Liver (tissue), 9 donors: ENCODE data around the gene RAE1. TPM values are rescaled to one million over a fixed set of nuclear protein-coding genes. Genes with fewer than 3 reads are reported as not detected.

Experiments used
- DNase-seq: peaks from one replicate; pipeline ENCODE4 v3.0.0-alpha.2; 2017; ENCODE audit warnings: low spot score
- H3K27ac ChIP-seq, 2 donors: one replicate each; pipeline ENCODE4 v1.7.0; 2013; ENCODE audit warnings: inconsistent platforms in 2 of 2, low read length in 2 of 2, control low read depth in 1 of 2, low read depth in 1 of 2, mild to moderate bottlenecking in 1 of 2
- H3K27me3 ChIP-seq, 4 donors: one replicate each; pipeline versions ENCODE4 v1.6.1 to v1.7.0; 2013; ENCODE audit warnings: low read length in 3 of 4, inconsistent platforms in 1 of 4, mild to moderate bottlenecking in 1 of 4, moderate library complexity in 1 of 4; ENCODE audit not compliant: control insufficient read depth in 4 of 4, insufficient read depth in 4 of 4
- H3K36me3 ChIP-seq, 4 donors: one replicate each; pipeline versions ENCODE4 v1.6.1 to v1.7.0; 2013; ENCODE audit warnings: low read length in 3 of 4, mild to moderate bottlenecking in 3 of 4, low read depth in 1 of 4, moderate library complexity in 1 of 4; ENCODE audit not compliant: control insufficient read depth in 4 of 4, insufficient read depth in 3 of 4
- H3K4me1 ChIP-seq, 4 donors: one replicate each; pipeline versions ENCODE4 v1.6.1 to v1.7.0; 2013; ENCODE audit warnings: low read length in 3 of 4, mild to moderate bottlenecking in 3 of 4, moderate library complexity in 1 of 4; ENCODE audit not compliant: control insufficient read depth in 4 of 4, insufficient read depth in 4 of 4
- H3K4me3 ChIP-seq, 3 donors: one replicate each; pipeline versions ENCODE4 v1.6.1 to v1.7.0; 2013; ENCODE audit warnings: low read length in 3 of 3, control low read depth in 1 of 3, low read depth in 1 of 3, mild to moderate bottlenecking in 1 of 3
- H3K9ac ChIP-seq, 2 donors: one replicate each; pipeline ENCODE4 v1.7.0; 2013; ENCODE audit warnings: low read length in 2 of 2, mild to moderate bottlenecking in 2 of 2, moderate library complexity in 2 of 2, control low read depth in 1 of 2, low read depth in 1 of 2
- H3K9me3 ChIP-seq, 4 donors: one replicate each; pipeline versions ENCODE4 v1.6.1 to v1.7.0; 2013; ENCODE audit warnings: low read length in 3 of 4; ENCODE audit not compliant: control insufficient read depth in 4 of 4
- EGR1 ChIP-seq, 2 donors: IDR thresholded peaks; 2 replicates each; pipeline ENCODE4 v1.6.1; 2016 to 2018; ENCODE audit warnings: antibody characterized with exemption in 2 of 2, low read depth in 2 of 2
- FOXA1 ChIP-seq: IDR thresholded peaks from 2 replicates; pipeline ENCODE4 v1.6.1; 2016; ENCODE audit warnings: antibody characterized with exemption
- FOXA2 ChIP-seq: IDR thresholded peaks from 2 replicates; pipeline ENCODE4 v1.6.1; 2016; ENCODE audit warnings: antibody characterized with exemption
- GABPA ChIP-seq, 2 donors: IDR thresholded peaks in 1 of 2; conservative IDR thresholded peaks in 1 of 2; 2 replicates each; pipeline ENCODE4 v1.6.1; 2016; ENCODE audit warnings: antibody characterized with exemption in 2 of 2, mild to moderate bottlenecking in 1 of 2, moderate library complexity in 1 of 2
- HNF4G ChIP-seq: IDR thresholded peaks from 2 replicates; pipeline ENCODE4 v1.6.1; 2016; ENCODE audit warnings: antibody characterized with exemption
- JUND ChIP-seq, 2 donors: IDR thresholded peaks; 2 replicates each; pipeline ENCODE4 v1.6.1; 2016; ENCODE audit warnings: antibody characterized with exemption in 2 of 2
- NR2F2 ChIP-seq: IDR thresholded peaks from 2 replicates; pipeline ENCODE4 v1.6.1; 2016; ENCODE audit warnings: antibody characterized with exemption
- RXRA ChIP-seq, 2 donors: IDR thresholded peaks; 2 replicates each; pipeline ENCODE4 v1.6.1; 2017 to 2018; ENCODE audit warnings: antibody characterized with exemption in 2 of 2, mild to moderate bottlenecking in 1 of 2
- SP1 ChIP-seq: IDR thresholded peaks from 2 replicates; pipeline ENCODE4 v1.6.1; 2018; ENCODE audit warnings: antibody characterized with exemption, mild to moderate bottlenecking
- TAF1 ChIP-seq: conservative IDR thresholded peaks from 2 replicates; pipeline ENCODE4 v1.6.1; 2016; ENCODE audit warnings: antibody characterized with exemption, mild to moderate bottlenecking
- YY1 ChIP-seq: IDR thresholded peaks from 2 replicates; pipeline ENCODE4 v1.6.1; 2016; ENCODE audit warnings: antibody characterized with exemption, mild to moderate bottlenecking
- ZBTB33 ChIP-seq: IDR thresholded peaks from 2 replicates; pipeline ENCODE4 v1.6.1; 2016; ENCODE audit warnings: antibody characterized with exemption
- WGBS: extraction: QIAGEN DNeasy Blood & Tissue Kit; methylation state at CpG from one replicate; pipeline ENCODE4 v1.1.7; 2013; 5-methylcytosine and 5-hydroxymethylcytosine counted together
- polyA plus RNA-seq, 2 donors: library from polyadenylated mRNA; stranded (reverse) in 1 of 2; unstranded in 1 of 2; fragments of 200-250 nt in 1 of 2; fragments of >200 nt in 1 of 2; fragmentation: Nextera tagmentation in 1 of 2; extraction: Ambion mirVana in 1 of 2; gene quantifications; one replicate each; pipeline versions ENCODE4 v1.2.1 to v1.2.3, GENCODE V29; 2013 to 2015
- total RNA-seq, 2 donors: library from RNA; depleted of rRNA; stranded (reverse); fragments of >200 nt; gene quantifications; one replicate each; pipeline ENCODE4 v1.2.3, GENCODE V29; 2014
- TF ChIP-seq, protein P1 (sequence below): IDR thresholded peaks from 2 replicates; pipeline ENCODE4 v1.6.1; 2016; ENCODE audit warnings: antibody characterized with exemption
- TF ChIP-seq, protein P2 (sequence below): fragments of 150-350 bp; IDR thresholded peaks from 2 replicates; pipeline ENCODE4 v1.5.1; 2017; ENCODE audit warnings: improper control_type of control experiment, low read depth, low read length; ENCODE audit not compliant: missing input control
- TF ChIP-seq, protein P3 (sequence below): IDR thresholded peaks from 2 replicates; pipeline ENCODE4 v1.6.1; 2016; ENCODE audit warnings: antibody characterized with exemption, mild to moderate bottlenecking
- donor health status: healthy.
- donor health status: healthy.
- donor health status: healthy.
- donor health status: healthy.
- donor health status: healthy.

RAE1 gene
- total and polyA plus RNA-seq, 4 donors = 10.0 to 15.5 (median 13.5) TPM

DNA sequence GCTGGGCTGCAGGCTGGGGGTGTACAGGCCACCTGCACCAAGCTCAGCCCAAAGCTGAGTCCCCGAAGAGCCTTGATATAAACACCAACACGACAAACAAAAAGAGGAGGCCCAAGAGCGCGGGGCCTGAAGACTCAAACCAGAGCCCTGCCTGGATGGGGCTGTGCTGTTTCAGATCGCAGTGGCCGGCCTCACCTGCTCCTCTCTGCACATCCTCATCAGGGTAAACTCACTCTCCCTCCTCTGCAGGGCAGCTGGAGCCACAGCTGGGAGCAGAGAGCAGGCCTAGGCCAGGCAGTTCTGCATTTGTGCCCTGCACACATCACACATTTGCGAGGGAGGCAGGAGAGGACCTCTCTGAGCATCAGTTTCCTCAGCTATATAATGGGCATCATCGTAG is 36.4 kb downstream of the RAE1 start:
- TF ChIP-seq, protein P1, sequence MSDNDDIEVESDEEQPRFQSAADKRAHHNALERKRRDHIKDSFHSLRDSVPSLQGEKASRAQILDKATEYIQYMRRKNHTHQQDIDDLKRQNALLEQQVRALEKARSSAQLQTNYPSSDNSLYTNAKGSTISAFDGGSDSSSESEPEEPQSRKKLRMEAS = no peak
- TF ChIP-seq GABPA (IDR thresholded peaks at IDR 0.05 in 1 of 2, conservative IDR thresholded peaks at IDR 0.05 in 1 of 2) (no peak), TAF1 (no peak)
- TF ChIP-seq, protein P2, sequence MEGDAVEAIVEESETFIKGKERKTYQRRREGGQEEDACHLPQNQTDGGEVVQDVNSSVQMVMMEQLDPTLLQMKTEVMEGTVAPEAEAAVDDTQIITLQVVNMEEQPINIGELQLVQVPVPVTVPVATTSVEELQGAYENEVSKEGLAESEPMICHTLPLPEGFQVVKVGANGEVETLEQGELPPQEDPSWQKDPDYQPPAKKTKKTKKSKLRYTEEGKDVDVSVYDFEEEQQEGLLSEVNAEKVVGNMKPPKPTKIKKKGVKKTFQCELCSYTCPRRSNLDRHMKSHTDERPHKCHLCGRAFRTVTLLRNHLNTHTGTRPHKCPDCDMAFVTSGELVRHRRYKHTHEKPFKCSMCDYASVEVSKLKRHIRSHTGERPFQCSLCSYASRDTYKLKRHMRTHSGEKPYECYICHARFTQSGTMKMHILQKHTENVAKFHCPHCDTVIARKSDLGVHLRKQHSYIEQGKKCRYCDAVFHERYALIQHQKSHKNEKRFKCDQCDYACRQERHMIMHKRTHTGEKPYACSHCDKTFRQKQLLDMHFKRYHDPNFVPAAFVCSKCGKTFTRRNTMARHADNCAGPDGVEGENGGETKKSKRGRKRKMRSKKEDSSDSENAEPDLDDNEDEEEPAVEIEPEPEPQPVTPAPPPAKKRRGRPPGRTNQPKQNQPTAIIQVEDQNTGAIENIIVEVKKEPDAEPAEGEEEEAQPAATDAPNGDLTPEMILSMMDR = no peak
- no peak for DNase-seq
- H3K9me3 ChIP-seq = no peaks in the 10 kb centered on the region
- H3K4me3 ChIP-seq = no peak overlapping the region
- no peak overlapping the region for H3K9ac ChIP-seq
- no peaks in the 10 kb centered on the region for H3K36me3 ChIP-seq
- peaks cover 5 to 21% (median 14%) of the 10 kb centered on the region in 4 donors for H3K4me1 ChIP-seq
- WGBS = 95% methylated on average over 8 of the region's 8 CpGs
- H3K27me3 ChIP-seq = no peaks in the 10 kb centered on the region
- H3K27ac ChIP-seq = no peak overlapping the region

DNA sequence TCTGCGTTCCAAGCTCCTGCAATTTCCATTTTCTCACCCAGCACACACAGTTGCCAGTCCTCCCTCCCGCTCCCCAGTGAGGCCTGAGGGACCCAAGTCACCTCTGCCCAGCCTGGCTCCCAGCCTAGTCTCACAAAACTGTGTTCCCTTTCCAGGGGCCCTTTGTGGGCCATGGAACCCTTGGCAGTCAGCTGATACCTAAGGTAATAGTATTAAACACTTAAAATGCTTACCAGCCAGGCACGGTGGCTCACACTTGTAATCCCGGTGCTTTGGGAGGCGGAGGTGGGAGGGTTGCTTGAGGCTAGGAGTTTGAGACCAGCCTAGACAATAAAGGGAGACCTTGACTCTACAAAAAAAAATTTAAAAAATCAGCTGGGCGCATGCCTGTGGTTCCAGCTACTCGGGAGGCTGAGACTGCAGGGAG is 36.9 kb downstream of the RAE1 start:
- no peaks in the 10 kb centered on the region for H3K27me3 ChIP-seq
- H3K27ac ChIP-seq = no peak overlapping the region
- no peak for DNase-seq
- TF ChIP-seq SP1 (no peak), NR2F2 (no peak), FOXA2 (no peak), YY1 (no peak)
- TF ChIP-seq, protein P1 = no peak
- WGBS = 79% methylated on average over 7 of the region's 7 CpGs
- peaks cover 5 to 23% (median 16%) of the 10 kb centered on the region in 4 donors for H3K4me1 ChIP-seq
- H3K4me3 ChIP-seq = no peak overlapping the region
- no peaks in the 10 kb centered on the region for H3K9me3 ChIP-seq
- H3K36me3 ChIP-seq = no peaks in the 10 kb centered on the region
- H3K9ac ChIP-seq = no peak overlapping the region

- DNase-seq = peak; percentile 83
- H3K27ac ChIP-seq = peak overlapping the region in 1 of 2 donors; percentile 48
- H3K36me3 ChIP-seq = peaks cover 0 to 5% (median 1%) of the 10 kb centered on the region in 4 donors
- 6% methylated on average over 57 of the region's 57 CpGs for WGBS
- peaks cover 5 to 23% (median 16%) of the 10 kb centered on the region in 4 donors for H3K4me1 ChIP-seq
- no peaks in the 10 kb centered on the region for H3K27me3 ChIP-seq
- H3K9ac ChIP-seq = no peak overlapping the region
- no peaks in the 10 kb centered on the region for H3K9me3 ChIP-seq
- H3K4me3 ChIP-seq = peak overlapping the region in 1 of 3 donors; percentile 44
- no peak for TF ChIP-seq JUND (IDR thresholded peaks at IDR 0.05)
- no peak for TF ChIP-seq HNF4G
- TF ChIP-seq ZBTB33 = no peak
- TF ChIP-seq, protein P2 = peak; percentile 11
- no peak for TF ChIP-seq SP1
- TF ChIP-seq EGR1 (IDR thresholded peaks at IDR 0.05; ENCODE audit: low read depth in 2 of 2) = no peak
- TF ChIP-seq YY1 = no peak
- TF ChIP-seq RXRA (IDR thresholded peaks at IDR 0.05) = no peak
- no peak for TF ChIP-seq FOXA2
- TF ChIP-seq TAF1 = no peak
- TF ChIP-seq NR2F2 = peak; percentile 13
- no peak for TF ChIP-seq GABPA (IDR thresholded peaks at IDR 0.05 in 1 of 2, conservative IDR thresholded peaks at IDR 0.05 in 1 of 2)
- TF ChIP-seq, protein P3, sequence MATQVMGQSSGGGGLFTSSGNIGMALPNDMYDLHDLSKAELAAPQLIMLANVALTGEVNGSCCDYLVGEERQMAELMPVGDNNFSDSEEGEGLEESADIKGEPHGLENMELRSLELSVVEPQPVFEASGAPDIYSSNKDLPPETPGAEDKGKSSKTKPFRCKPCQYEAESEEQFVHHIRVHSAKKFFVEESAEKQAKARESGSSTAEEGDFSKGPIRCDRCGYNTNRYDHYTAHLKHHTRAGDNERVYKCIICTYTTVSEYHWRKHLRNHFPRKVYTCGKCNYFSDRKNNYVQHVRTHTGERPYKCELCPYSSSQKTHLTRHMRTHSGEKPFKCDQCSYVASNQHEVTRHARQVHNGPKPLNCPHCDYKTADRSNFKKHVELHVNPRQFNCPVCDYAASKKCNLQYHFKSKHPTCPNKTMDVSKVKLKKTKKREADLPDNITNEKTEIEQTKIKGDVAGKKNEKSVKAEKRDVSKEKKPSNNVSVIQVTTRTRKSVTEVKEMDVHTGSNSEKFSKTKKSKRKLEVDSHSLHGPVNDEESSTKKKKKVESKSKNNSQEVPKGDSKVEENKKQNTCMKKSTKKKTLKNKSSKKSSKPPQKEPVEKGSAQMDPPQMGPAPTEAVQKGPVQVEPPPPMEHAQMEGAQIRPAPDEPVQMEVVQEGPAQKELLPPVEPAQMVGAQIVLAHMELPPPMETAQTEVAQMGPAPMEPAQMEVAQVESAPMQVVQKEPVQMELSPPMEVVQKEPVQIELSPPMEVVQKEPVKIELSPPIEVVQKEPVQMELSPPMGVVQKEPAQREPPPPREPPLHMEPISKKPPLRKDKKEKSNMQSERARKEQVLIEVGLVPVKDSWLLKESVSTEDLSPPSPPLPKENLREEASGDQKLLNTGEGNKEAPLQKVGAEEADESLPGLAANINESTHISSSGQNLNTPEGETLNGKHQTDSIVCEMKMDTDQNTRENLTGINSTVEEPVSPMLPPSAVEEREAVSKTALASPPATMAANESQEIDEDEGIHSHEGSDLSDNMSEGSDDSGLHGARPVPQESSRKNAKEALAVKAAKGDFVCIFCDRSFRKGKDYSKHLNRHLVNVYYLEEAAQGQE = no peak
- TF ChIP-seq FOXA1 = no peak
- TF ChIP-seq, protein P1 = no peak
Observed at GRCh38 chr20:57388953-57389694, 38.1 kb downstream of the RAE1 start.
